AG04449 (cell line): ENCODE results near the gene ZNF3.

Experiments used
- CTCF ChIA-PET: fragments of 350-600 bp; formaldehyde crosslinking; extraction: SDS; loops from one replicate; lab custom pipeline; 2021; ENCODE audit warnings: antibody characterized with exemption; lab: Yijun Ruan, JAX
- POLR2A ChIA-PET: fragments of 400-600, 350-600 bp; formaldehyde crosslinking; extraction: SDS; loops from one replicate; lab custom pipeline; 2020; ENCODE audit warnings: antibody characterized with exemption, inconsistent platforms; lab: Yijun Ruan, JAX
- DNase-seq: peaks from one replicate; pipeline ENCODE4 v3.0.0-alpha.2; 2010; ENCODE audit warnings: low read depth, low spot score
- H3K4me3 ChIP-seq: 2 replicates; pipeline ENCODE4 v1.5.1; 2011; ENCODE audit warnings: low read depth, mild to moderate bottlenecking, control low read depth, low read length
- TF ChIP-seq, protein P1 (sequence below): IDR thresholded peaks from one replicate; pipeline ENCODE4 v1.5.1; 2011; ENCODE audit warnings: mild to moderate bottlenecking, moderate library complexity, low read length, control low read depth, inconsistent platforms; ENCODE audit not compliant: insufficient read depth; ENCODE audit errors: missing control alignments

Gene ZNF3

DNA sequence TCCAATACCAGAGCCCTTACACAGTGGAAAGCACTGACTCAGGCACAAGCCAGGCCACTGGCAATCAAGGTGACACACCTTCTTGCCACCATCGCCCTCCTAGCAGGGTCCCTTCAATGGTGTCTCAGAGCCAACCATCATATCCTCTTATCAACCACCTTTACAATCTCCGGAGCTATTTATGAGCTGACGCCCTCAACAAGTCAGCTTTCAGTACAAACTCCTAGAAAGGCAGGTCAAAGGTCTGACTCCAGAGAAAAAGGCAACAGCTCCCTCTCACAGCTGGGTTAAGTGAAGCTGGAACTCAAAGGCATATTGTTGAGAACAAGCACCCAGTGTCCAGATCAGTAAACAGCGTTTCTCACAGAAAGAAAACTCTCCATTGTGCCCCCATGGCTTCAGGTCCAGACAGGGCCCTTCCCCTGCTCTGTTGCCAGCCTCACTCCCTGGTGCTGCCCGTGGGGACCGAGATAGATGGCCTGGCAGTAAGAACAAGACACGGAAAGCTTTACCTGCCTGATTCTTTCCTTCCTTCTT lies 2.4 kb downstream of the ZNF3 start:
- no peak overlapping the region for H3K4me3 ChIP-seq
- ChIA-PET POLR2A (no interaction called here), CTCF (interaction anchor here (1.1 to 8.4 kb wide), 2 partner anchors 16 to 86 kb away, joined by 3 to 105 read pairs; no protein-coding TSS in a partner anchor)
- no peak for DNase-seq
- TF ChIP-seq, protein P1, sequence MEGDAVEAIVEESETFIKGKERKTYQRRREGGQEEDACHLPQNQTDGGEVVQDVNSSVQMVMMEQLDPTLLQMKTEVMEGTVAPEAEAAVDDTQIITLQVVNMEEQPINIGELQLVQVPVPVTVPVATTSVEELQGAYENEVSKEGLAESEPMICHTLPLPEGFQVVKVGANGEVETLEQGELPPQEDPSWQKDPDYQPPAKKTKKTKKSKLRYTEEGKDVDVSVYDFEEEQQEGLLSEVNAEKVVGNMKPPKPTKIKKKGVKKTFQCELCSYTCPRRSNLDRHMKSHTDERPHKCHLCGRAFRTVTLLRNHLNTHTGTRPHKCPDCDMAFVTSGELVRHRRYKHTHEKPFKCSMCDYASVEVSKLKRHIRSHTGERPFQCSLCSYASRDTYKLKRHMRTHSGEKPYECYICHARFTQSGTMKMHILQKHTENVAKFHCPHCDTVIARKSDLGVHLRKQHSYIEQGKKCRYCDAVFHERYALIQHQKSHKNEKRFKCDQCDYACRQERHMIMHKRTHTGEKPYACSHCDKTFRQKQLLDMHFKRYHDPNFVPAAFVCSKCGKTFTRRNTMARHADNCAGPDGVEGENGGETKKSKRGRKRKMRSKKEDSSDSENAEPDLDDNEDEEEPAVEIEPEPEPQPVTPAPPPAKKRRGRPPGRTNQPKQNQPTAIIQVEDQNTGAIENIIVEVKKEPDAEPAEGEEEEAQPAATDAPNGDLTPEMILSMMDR, result no peak

GRCh38 chr7:100077205-100077604 lies 4.3 kb downstream of the ZNF3 start:
- ChIA-PET POLR2A (no interaction called here), CTCF (interaction anchor here (0.6 to 1.4 kb wide), 4 partner anchors 10 to 83 kb away, joined by 3 to 4 read pairs (median 4); no protein-coding TSS in a partner anchor)
- DNase-seq, result no peak
- TF ChIP-seq, protein P1, result no peak
- H3K4me3 ChIP-seq, result no peak overlapping the region

- CTCF ChIA-PET, result interaction anchor here (0.8 to 1.8 kb wide), 2 partner anchors 23 to 57 kb away, joined by 3 to 9 read pairs; no protein-coding TSS in a partner anchor
- TF ChIP-seq, protein P1, result no peak
- no peak overlapping the region for H3K4me3 ChIP-seq
- POLR2A ChIA-PET, result interaction anchor here (1.0 kb wide), 1 partner anchor 25 kb away, joined by 3 read pairs; no protein-coding TSS in a partner anchor
- DNase-seq, result no peak
These were observed 6.1 kb downstream of the ZNF3 start for GRCh38 chr7:100075418-100075817.

GRCh38 chr7:100074841-100075240 lies 6.7 kb downstream of the ZNF3 start:
- no peak overlapping the region for H3K4me3 ChIP-seq

GRCh38 chr7:100072462-100072861 lies 9.1 kb downstream of the ZNF3 start:
- TF ChIP-seq, protein P1, result no peak
- ChIA-PET POLR2A (no interaction called here), CTCF (interaction anchor here (0.8 to 1.9 kb wide), 3 partner anchors 59 to 93 kb away, joined by 3 to 6 read pairs (median 3); no protein-coding TSS in a partner anchor)
- H3K4me3 ChIP-seq, result no peak overlapping the region
- DNase-seq, result no peak

More at GRCh38 chr7:100074841-100075240, 6.7 kb downstream of the ZNF3 start:
- DNase-seq, result no peak
- TF ChIP-seq, protein P1, result no peak
- ChIA-PET CTCF (interaction anchor here (0.8 to 1.8 kb wide), 3 partner anchors 9 to 58 kb away, joined by 3 to 9 read pairs (median 3); no protein-coding TSS in a partner anchor), POLR2A (interaction anchor here (1.0 kb wide), 1 partner anchor 25 kb away, joined by 3 read pairs; no protein-coding TSS in a partner anchor)

- H3K4me3 ChIP-seq, result no peak overlapping the region
- no peak for DNase-seq
- ChIA-PET CTCF (interaction anchor here (1.8 to 2.1 kb wide), 3 partner anchors 9 to 77 kb away, joined by 4 to 13 read pairs (median 6); partner anchors contain the start of gene ZNF3), POLR2A (no interaction called here)
- TF ChIP-seq, protein P1, result no peak
These were observed 10.4 kb downstream of the ZNF3 start for GRCh38 chr7:100071018-100071723.
